Jurkat, Clone E6-1 (cell line): ENCODE measurements around the gene PCNA.

Experiments used
- DNase-seq: peaks from one replicate; pipeline ENCODE4 v3.0.0-alpha.2; 2011; ENCODE audit warnings: low read depth, low spot score
- H3K4me3 ChIP-seq: 2 replicates; pipeline ENCODE4 v1.5.1; 2011; ENCODE audit warnings: mild to moderate bottlenecking, low read length, control low read depth, moderate library complexity

Gene PCNA

DNA sequence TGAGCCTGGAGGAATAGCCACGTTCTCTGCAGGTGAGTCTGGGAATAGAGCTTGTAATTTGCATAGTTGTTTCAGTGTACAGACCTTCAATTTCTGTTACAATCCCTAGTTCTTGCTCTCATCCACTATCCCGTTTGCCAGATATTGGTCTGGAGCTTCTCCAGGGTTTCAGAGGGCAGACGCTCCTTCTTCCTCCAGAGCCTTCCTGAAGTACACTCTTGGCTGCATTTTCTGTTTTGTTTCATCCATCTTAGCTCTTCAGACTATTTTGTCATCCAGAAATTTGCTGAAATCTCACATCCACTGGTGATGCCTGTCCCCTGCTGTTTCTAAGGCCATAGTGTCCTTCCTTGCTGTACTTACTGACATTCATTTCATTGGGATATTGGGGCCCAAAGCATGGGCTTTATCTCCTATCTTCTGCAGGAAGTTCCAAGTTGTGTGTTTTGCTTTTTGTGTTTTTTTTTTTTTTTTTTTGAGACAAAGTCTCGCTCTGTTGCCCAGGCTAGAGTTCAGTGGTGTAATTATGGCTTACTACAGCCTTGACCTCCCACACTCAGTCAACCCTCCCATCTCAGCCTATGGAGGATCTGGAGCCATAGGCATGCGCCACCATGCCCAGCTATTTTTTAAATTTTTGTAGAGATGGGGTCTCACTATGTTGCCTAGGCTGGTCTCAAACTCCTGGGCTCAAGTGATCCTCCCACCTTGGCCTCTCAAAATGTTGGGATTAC lies 25.8 kb upstream of the PCNA start:
- DNase-seq: no peak
- H3K4me3 ChIP-seq: no peak overlapping the region

DNA sequence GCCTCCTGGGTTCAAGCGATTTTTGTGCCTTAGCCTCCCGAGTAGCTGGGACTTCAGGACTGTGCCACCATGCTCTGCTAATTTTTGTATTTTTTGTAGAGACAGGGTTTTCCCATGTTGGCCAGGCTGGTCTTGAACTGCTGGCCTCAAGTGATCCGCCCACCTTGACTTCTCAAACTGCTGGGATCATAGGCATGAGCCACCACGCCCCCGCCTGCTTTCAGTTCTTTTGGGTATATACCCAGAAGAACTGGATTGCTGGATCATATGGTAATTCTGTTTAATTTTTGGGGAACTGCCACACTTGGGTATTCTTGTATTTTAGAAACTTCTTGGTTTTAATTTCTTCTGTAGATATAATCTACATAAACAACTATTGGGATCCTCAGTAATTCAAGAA lies 24.1 kb upstream of the PCNA start:
- DNase-seq: no peak

DNA sequence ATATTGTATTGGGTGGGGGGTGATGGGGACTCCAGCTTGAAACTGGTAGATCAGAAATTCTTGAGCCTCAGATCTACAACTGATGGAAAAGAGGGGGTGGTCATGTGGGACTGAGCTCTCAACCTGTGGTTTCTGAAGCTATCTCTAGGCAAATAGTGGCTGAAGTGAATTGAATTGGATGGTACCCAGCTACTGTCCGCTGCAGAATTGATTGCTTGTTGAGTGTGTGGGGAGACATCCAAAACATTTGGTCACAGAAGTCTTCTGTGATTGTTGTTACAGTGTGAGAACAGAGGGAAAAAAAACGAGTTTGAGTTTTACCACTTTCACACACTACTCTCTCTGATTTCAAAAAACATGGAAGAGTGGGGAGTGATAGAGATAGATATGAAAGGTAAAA lies 21.9 kb upstream of the PCNA start:
- no peak for DNase-seq
- H3K4me3 ChIP-seq: no peak overlapping the region

More for the DNA sequence above, 24.1 kb upstream of the PCNA start:
- H3K4me3 ChIP-seq: no peak overlapping the region

DNA sequence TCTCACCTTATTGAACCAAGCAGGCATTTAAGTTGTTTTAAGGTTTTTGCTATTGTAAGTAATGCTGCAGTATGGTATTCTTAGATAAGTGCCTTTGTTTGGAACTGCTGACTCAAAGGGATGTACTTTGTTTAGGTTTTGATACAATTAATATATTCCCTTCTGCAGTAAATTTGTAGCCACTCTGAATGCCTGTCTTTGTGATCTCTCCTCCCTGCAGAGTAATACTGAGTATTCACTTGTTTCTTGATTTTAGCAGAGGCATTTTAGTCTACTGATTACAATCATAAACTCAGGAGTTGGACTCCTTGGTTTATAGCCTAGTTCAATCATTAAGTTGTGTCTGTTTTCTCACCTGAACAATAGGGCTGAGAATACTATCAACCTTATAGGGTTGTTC lies 20.4 kb upstream of the PCNA start:
- no peak overlapping the region for H3K4me3 ChIP-seq
- DNase-seq: no peak

DNA sequence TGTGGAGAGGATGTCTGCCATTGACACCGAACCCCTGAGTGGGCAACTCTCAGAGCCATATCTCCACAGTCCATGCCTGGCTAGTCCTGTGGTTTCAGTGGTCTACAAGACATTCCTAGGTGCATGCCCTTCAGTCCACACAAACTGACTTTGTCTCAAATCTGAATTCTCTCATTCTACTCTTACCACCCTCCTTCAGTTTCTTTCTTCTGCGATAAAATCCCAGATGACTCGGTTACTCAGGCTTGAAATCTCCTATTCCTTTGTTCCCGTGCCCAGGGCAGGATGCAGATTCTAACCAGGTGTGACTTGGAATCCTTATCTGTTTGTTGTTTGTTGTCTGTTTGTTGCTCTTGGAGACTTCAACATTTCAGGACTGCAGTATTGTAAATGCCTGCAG lies 16.3 kb upstream of the PCNA start:
- DNase-seq: no peak
- H3K4me3 ChIP-seq: no peak overlapping the region

DNA sequence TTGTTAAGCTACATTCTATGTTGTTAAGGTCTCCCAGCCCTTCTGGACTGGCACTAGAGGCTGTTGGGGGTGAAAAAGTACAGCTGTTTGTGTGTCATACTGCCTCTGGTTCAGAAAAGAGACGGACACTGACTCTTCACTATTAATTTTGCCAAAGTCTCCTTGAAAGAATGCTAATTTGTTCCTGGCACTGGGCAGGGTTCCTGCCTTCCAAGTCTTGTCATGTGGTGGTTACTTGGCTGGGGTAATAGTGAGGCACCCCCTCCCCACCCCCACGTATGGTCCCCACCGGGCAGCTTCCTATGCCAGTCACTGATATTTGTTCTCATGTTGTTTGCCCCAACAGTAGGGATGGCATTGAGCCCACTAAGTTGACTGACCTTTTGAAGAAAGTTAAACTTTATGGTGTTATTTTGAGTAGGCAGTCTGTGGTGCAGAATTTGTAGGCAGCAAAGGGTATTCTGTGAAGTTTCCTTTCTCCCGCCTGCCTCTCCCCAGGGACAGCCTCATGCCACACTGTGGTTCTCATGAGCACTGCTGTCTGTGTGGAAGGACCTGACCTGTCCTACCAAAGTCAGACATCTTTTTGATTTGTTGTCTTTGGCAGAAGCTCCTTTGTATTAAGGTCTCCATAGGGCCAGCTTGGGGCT lies 15.7 kb upstream of the PCNA start:
- DNase-seq: no peak
- no peak overlapping the region for H3K4me3 ChIP-seq

DNA sequence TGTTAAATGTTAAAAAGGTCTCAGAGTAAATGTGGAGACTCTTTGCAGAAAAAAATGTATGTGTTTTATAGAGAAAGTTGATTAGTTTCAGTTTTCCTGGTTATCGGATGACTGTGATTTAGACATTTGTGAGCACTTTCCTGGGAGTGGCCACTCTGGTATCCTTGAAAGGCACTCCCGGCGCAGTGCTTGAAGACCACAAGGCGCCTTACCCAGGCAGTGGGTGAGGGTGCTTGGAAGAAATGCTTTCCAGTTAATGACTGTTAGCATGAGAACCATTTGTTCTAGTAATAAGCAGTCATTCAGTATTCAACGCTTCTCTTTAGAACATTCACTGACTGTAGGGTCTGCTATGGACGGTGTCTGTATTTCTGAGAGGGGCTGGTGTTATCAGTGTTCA lies 14.2 kb upstream of the PCNA start:
- no peak for DNase-seq
- no peak overlapping the region for H3K4me3 ChIP-seq

DNA sequence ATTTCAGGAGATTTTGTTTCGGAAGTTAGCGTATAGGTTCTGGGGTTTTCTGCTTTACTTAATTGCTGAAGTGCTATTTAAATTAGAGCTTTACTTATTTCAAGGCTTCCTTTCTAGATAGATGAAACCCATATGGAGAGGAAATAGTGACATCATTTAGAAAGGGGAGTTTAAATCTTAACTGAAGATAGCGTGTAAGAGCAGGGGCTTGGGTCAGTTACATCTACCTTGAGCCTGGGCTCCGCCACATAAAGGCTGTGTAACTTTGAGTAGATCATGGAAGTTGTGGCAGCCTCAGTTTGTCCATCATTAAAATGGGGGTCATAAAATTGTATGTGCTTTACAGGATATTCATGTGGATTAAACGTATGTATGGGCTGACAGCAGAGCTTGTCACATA lies 11.7 kb upstream of the PCNA start:
- no peak overlapping the region for H3K4me3 ChIP-seq
- DNase-seq: no peak

DNA sequence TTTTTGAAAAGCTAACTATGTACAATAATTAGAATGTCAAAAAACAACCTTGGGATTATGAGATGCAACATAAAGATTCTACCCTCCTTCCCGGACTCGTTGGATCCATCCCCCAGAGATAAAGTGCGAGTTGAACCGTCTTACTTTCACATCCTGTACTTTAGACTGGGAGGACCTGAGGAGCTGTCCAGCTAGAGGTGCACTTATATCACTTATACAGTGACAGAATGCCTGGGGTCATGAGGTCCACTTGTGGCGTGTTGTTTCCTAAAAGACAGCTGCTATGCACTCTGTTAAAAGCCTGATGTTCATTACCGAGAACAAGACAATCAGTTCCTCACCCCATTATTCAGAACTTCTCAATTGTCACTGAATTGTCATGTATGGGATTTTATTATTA lies 9.1 kb upstream of the PCNA start:
- no peak overlapping the region for H3K4me3 ChIP-seq
- no peak for DNase-seq

DNA sequence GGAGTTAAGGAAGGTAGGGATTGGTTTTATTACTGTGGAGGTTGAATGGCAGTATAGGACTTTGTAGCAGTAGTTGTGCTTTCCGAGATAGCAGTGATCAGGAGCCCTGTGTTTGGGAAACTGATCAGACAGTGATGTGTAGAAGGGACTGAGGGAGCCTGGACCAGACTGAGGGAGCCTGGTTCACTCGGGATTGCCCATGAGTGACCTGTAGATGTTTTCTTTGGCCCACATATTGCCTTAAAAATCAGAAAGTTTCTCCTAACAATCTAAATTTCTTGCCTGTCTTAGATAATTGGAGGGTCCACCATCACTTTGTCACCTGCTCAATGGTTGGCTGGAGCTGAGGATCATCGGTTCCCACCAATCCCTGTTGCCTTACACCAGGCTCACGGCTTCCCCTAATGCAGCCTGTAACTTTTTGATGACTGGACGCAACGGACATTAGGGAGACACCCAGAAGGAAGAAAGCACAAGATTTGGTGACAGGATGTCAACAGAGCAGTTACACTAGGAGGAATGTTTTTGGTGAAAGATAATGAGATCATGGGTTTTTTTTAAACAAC lies 8.2 kb upstream of the PCNA start:
- peak overlapping the region; percentile 54 for H3K4me3 ChIP-seq
- no peak for DNase-seq

DNA sequence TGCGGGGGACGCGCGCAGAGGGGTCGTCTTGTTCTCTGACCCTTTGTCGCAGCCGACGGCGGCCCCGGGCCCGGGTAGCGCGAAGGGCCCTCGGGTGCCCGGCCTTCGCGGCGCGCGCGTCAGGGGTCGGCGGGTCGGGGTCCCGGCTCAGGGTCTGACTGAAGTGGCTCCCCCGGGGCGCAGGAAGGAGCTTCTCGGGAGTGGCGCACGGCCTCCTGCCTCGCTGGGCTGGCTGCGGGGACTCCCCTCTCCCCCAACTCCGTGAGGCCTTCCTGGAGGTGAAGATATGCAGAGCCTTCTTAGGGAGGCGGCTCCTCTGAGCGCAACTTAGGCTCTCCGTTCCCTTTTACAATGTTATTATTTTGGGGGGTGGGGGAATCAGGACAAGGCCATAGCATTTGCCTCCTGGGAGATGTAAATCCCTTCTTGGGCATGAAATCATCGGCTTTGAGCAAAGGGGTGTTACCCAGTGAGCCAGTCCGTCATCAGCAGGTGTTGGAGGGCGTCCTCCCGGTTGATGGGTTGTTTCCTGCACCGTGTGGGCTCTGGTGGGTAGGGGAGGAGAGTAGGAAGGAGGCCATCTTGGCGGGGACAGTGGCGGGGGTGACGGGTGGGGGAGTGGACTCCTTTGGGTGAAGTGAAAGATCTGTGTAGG lies 7.6 kb upstream of the PCNA start:
- peak; percentile 71 for DNase-seq
- H3K4me3 ChIP-seq: peak overlapping the region; percentile 54

DNA sequence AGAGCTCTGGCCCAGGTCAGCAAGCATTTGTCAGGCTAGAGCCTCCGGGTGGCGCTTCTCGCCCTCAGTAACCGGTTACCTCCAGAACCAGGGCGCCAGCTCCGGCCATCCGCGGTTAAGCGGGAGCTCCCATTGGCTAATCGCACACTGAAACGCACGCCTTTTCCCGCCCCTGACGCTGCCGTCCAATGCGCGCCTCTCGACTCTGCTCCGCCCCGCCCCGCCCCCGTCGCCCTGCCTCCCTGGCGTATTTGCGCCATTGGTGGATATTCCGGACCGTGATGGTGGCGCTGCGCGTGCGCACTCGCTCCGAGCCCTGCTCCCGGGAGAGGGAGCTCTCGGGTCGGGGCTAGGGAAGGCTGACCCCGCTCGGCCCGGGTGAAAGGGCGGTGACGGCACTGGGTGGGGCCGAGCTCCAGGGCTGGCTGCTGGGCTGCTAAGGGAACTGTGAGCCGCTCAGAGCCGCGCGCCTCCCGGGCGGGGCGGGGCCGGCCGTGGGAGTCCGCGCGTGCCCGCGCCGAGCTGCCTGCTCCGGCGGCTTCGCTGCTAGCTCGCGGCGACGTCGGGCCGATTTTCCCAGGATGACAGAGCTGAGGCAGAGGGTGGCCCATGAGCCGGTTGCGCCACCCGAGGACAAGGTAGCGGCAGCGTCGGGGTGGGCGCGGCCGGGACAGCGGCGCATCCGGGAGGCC lies 6.9 kb upstream of the PCNA start, which contains the start of gene CDS2:
TSS of gene CDS2 (plus strand) at position 497 of the 692 bp plus-strand sequence. CDS start at position 582, 85 bp downstream.
- DNase-seq: peak; percentile 95

DNA sequence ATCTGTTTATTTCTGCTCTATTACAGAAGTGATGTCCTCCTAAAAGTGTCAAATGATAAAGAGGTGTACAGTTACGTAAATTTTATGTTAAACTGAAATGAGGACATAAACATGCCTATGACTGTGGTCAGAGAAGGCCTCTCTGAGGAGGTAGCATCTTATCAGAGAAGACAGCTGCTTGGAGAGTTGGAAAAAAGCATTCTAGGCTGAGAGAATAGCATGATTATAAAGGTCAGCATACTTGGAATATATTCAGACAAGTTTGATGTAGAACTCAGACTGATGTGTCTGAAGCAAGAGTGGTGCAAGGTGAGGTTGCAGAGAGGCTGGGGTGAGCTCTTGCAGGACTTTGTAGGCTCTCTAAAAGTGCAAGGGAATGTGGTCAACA lies 3.1 kb upstream of the PCNA start:
- no peak overlapping the region for H3K4me3 ChIP-seq
- DNase-seq: no peak

More for the DNA sequence above, 6.9 kb upstream of the PCNA start, which contains the start of gene CDS2:
- H3K4me3 ChIP-seq: peak within 1 kb of the TSS; percentile 54

DNA sequence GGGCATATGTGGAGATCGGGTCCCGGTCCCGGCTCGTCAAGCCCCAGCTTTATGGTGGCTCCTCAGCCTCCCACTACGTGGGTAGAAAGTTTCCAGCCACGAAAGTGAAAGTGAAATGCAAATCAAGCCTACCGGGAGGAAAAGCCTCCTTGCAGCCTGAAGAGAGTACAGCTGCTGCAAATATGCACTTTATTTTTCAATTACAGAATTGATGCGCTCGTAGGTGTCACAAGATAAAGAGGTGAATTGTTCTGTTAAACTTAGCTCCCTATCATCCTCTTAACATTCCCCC lies 373 bp upstream of the PCNA start:
- peak overlapping the region; percentile 94 for H3K4me3 ChIP-seq
- DNase-seq: no peak

DNA sequence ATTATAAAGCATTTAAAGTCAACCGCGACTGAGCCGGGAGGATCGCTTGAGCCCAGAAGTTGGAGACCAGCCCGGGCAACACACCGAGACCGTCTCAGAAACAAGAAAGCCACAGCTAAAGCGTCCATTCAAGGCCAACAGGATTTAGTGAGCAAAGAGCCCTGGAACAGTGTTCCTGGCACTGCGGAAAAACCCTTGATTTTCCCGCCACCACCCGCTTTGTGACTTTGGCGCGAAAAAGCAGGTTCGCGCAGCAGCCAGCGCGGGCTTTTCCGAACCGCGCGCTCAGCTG lies 669 bp downstream of the PCNA start:
- H3K4me3 ChIP-seq: peak overlapping the region; percentile 94
- no peak for DNase-seq

DNA sequence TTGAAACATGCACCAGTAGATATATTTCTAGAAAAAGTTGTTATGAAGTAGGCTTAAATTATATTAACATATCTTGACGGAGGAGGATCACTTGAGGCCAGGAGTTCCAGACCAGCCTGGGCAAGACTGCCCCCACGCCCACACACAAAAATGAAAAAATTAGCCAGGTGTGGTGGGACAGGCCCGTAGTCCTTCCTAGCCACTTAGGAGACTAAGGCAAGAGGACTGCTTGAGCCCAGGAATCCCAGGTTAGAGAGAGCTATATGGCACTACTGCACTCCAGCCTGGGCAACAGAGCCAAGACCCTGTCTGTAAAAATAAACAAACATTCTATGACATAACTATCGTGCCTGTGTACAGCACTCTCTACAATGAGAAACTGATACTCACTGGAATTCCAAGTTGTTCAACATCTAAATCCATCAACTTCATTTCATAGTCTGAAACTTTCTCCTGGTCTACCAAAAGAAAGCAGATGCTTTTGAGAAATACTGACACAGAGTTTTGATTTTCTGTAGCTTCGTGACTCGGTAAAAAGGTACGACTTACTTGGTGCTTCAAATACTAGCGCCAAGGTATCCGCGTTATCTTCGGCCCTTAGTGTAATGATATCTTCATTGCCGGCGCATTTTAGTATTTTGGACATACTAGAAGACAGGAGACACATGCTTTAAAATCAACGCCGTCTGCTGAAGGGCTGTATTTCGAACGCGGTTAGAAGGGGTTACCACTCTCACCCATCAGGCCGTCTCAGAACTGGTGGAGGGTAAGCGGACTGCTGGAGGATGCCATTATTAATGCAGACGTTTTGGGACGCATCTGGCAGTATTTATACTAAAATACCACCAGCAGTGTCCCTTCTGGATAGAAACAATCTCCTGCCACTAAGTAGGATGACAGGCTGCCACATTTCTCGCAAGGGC lies 1.3 kb downstream of the PCNA start:
- no peak for DNase-seq
- peak overlapping the region; percentile 94 for H3K4me3 ChIP-seq

DNA sequence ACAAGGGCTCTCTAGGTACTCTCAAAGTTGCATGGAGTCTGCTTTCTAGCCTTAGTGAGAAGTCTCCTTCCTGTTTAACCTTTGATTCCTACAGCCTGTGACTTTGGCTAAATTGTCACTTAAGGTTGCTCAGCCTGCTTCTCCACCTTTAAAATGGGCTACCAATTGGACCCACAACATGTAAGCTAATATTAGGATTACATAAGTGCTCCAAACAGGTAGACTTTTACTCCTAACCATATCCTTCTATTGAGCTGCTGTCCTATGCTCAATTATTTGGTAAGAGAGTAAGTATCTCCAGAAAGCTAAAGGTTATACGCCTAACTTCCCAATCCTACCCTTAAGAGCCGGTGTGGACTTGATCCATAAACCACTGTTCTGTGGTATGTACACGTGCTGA lies 2.9 kb downstream of the PCNA start:
- no peak overlapping the region for H3K4me3 ChIP-seq
- DNase-seq: no peak

DNA sequence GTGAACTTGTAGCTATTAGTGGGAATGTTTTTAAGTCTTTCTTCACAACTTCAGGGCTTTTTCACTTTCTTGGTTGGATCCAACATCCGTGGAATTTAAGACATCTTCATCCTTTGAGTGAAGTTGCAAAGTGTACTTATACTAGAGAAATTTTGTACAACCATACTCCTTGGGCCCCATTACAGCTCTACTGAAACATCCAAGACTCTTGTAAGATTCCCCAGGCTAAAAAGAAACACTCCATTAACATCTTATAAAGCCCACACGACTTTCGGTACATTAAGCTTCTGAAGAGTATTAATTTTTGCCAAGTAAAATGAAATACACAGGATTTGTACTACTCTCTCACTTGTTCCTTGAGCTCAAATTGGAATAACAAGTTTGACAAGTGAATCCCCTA lies 5.4 kb downstream of the PCNA start:
- DNase-seq: no peak
- no peak overlapping the region for H3K4me3 ChIP-seq

DNA sequence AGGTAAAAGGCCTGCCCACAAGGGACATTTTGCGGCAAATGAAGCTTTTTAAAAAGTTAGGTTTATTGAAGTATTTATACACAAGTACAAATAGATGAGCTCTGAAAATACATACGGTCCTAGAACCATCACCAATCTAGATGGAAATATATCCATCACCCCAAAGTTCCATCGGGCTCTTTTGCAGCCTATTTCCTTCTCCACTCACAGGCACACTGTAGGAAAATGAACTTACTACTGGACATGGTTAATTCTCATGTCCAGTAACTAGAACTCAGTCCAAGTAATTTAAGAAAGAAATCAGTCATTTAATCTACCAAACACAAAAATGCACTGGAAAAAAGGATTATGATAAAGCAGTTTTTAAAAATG lies 6.2 kb downstream of the PCNA start:
- peak overlapping the region; percentile 80 for H3K4me3 ChIP-seq
- DNase-seq: no peak
